Esophagus squamous epithelium (tissue), 5 donors: ENCODE measurements around the gene PHPT1. TPM values are rescaled to one million over a fixed set of nuclear protein-coding genes. Genes with fewer than 3 reads are reported as not detected.
"Not testable (repeated sequence)": the region's sequence is repeated elsewhere in the genome, so short reads cannot be mapped to it uniquely, and the experiment has no call there.

Experiments used
- DNase-seq: peaks from one replicate; lab custom pipeline; 2025; lab: John Stamatoyannopoulos, UW
- H3K27ac ChIP-seq, 4 donors: fragments of 200-600 bp; sonication (generic); one replicate each; pipeline ENCODE4 v1.5.1; 2016 to 2019; ENCODE audit warnings: mild to moderate bottlenecking in 1 of 4
- H3K27me3 ChIP-seq, 4 donors: fragments of 200-600 bp; sonication (generic); 1 replicate in 3 of 4; 2 replicates in 1 of 4; pipeline versions ENCODE4 v1.5.1 to v1.6.0; 2017 to 2021; ENCODE audit warnings: antibody characterized with exemption in 1 of 4
- H3K36me3 ChIP-seq, 3 donors: fragments of 200-600 bp; sonication (generic); one replicate each; pipeline ENCODE4 v1.5.1; 2016 to 2019
- H3K4me1 ChIP-seq, 3 donors: fragments of 200-600 bp; sonication (generic); one replicate each; pipeline ENCODE4 v1.5.1; 2017 to 2019
- H3K4me3 ChIP-seq, 4 donors: fragments of 200-600 bp; sonication (generic); 1 replicate in 3 of 4; 2 replicates in 1 of 4; pipeline ENCODE4 v1.5.1; 2016 to 2019; ENCODE audit warnings: mild to moderate bottlenecking in 2 of 4, moderate library complexity in 1 of 4
- H3K9me3 ChIP-seq, 3 donors: fragments of 200-600 bp; sonication (generic); one replicate each; pipeline ENCODE4 v1.5.1; 2016 to 2019
- CTCF ChIP-seq, 6 experiments: fragments of 450-650 bp in 4 of 6; fragments of 200-600 bp in 2 of 6; sonication (generic) in 2 of 6; IDR thresholded peaks; one replicate each; pipeline ENCODE4 v1.5.1; 2016 to 2019; ENCODE audit warnings: antibody characterized with exemption in 6 of 6, mild to moderate bottlenecking in 4 of 6, moderate library complexity in 4 of 6
- POLR2A ChIP-seq, 4 donors: fragments of 450-650 bp; IDR thresholded peaks; one replicate each; pipeline ENCODE4 v1.6.1; 2017; ENCODE audit warnings: antibody characterized with exemption in 4 of 4, mild to moderate bottlenecking in 4 of 4, moderate library complexity in 3 of 4
- whole genome bisulfite sequencing, 2 donors: methylation state at CpG; one replicate each; pipeline ENCODE4 v1.1.5; 2018; 5-methylcytosine and 5-hydroxymethylcytosine counted together
- intact Hi-C: fragments of 100-400 bp; cut with DNase I; formaldehyde crosslinking; loops from one replicate; pipeline ENCODE4 v1.15.0; 2022
- total RNA-seq, 4 donors: library from RNA; depleted of rRNA; stranded (reverse); fragments of >200 nt; gene quantifications; one replicate each; pipeline ENCODE4 v1.1.0, GENCODE V29; 2016
- donor health status: DM: yes; HTN: yes; CAD: no.

Gene PHPT1
- total RNA-seq, 4 donors from 2014 or later = 21.9 to 53.2 (median 42.2) TPM

- H3K4me3 ChIP-seq = no peak overlapping the region
These were observed 19.0 kb upstream of the PHPT1 start for GRCh38 chr9:136829981-136830885.

DNA sequence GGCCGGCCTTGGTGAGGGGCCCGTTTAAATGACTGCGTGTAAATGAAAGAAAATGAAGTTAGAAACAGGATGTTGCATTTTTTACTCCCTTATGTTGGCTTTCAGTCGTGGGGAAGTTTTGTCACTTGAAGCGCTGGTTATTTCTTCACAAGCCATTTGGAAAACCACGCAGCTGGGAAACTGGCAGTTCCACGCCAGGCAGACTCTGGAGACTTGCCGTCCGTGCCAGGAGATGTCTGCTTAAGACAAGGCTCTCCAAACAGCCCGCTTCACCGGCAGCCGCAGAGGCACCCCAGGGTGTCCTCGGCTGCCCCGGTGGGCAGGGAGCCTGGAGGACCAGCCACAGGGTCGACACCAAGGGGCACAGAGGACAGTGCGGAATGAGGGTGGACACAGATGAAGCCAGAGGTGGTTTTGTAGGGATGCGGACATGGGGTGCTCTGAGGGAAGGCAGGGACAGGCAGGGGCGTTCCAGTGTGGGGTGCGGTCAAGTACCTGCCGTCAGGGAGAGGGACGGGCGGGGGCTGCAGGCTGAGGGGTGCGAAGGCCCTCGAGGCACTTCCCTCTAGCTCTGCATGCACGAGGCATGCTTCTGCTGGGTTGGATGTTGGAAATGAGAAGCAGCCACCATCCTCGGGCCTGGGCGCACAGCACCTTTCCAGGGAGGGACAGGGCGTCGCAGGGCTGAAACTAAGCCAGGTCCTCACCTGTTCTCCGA is 18.0 kb upstream of the PHPT1 start:
- intact Hi-C loops = no loop called here
- DNase-seq = no peak
- Histone ChIP-seq H3K36me3 (peaks cover 31 to 99% (median 46%) of the 10 kb centered on the region in 3 donors), H3K27me3 (no peaks in the 10 kb centered on the region), H3K4me3 (no peak overlapping the region), H3K9me3 (no peaks in the 10 kb centered on the region), H3K27ac (no peak overlapping the region), H3K4me1 (no peaks in the 10 kb centered on the region)
- TF ChIP-seq POLR2A (IDR thresholded peaks at IDR 0.05) = no peak
- TF ChIP-seq CTCF (IDR thresholded peaks at IDR 0.05) = no peak
- 88 to 89% methylated on average over 22 of the region's 30 CpGs for WGBS, 2 donors

More at GRCh38 chr9:136829981-136830885, 19.0 kb upstream of the PHPT1 start:
- Histone ChIP-seq H3K4me1 (no peaks in the 10 kb centered on the region), H3K36me3 (peaks cover 26 to 99% (median 54%) of the 10 kb centered on the region in 3 donors), H3K27me3 (no peaks in the 10 kb centered on the region), H3K9me3 (no peaks in the 10 kb centered on the region), H3K27ac (no peak overlapping the region)
- TF ChIP-seq POLR2A (IDR thresholded peaks at IDR 0.05) (no peak), CTCF (IDR thresholded peaks at IDR 0.05) (no peak)
- intact Hi-C loops = no loop called here
- WGBS, 2 donors = 40 to 85% methylated on average over 1 to 4 of the region's 41 CpGs
- DNase-seq = no peak

- intact Hi-C loops = no loop called here
- H3K9me3 ChIP-seq = no peaks in the 10 kb centered on the region
- 88 to 89% methylated on average over 9 to 11 of the region's 23 CpGs for WGBS, 2 donors
These were observed 17.5 kb upstream of the PHPT1 start for GRCh38 chr9:136831720-136832104.

DNA sequence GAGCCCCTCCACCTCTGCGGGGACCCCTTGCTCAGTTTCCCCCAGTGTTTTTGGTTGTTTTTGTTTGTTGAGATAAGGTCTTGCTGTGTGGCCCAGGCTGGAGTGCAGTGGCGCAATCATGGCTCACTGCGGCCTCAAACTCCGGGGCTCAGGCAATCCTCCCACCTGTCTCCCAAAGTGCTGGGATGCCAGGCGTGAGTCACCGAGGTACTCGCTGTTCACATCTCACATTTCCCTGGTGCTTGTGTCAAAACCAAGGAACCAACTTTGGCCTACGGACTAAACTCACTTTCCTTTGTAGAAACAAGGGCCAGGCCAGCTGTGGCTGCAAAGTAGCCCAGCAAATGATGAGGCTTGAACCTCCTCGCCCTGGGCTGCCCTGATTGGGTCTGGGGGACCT is 16.6 kb upstream of the PHPT1 start:
- Histone ChIP-seq H3K27ac (no peak overlapping the region), H3K4me1 (no peaks in the 10 kb centered on the region), H3K9me3 (no peaks in the 10 kb centered on the region), H3K36me3 (peaks cover 24 to 99% (median 42%) of the 10 kb centered on the region in 3 donors), H3K4me3 (no peak overlapping the region), H3K27me3 (no peaks in the 10 kb centered on the region)
- intact Hi-C loops = no loop called here
- no peak for DNase-seq
- WGBS, 2 donors = 78 to 87% methylated on average over 3 to 7 of the region's 9 CpGs
- TF ChIP-seq POLR2A (IDR thresholded peaks at IDR 0.05) (no peak), CTCF (IDR thresholded peaks at IDR 0.05) (no peak)

More at GRCh38 chr9:136831720-136832104, 17.5 kb upstream of the PHPT1 start:
- TF ChIP-seq POLR2A (IDR thresholded peaks at IDR 0.05) (no peak), CTCF (IDR thresholded peaks at IDR 0.05) (no peak)
- no peaks in the 10 kb centered on the region for H3K4me1 ChIP-seq
- DNase-seq = no peak
- H3K27me3 ChIP-seq = no peaks in the 10 kb centered on the region
- no peak overlapping the region for H3K27ac ChIP-seq
- peaks cover 26 to 99% (median 42%) of the 10 kb centered on the region in 3 donors for H3K36me3 ChIP-seq
- H3K4me3 ChIP-seq = no peak overlapping the region

DNA sequence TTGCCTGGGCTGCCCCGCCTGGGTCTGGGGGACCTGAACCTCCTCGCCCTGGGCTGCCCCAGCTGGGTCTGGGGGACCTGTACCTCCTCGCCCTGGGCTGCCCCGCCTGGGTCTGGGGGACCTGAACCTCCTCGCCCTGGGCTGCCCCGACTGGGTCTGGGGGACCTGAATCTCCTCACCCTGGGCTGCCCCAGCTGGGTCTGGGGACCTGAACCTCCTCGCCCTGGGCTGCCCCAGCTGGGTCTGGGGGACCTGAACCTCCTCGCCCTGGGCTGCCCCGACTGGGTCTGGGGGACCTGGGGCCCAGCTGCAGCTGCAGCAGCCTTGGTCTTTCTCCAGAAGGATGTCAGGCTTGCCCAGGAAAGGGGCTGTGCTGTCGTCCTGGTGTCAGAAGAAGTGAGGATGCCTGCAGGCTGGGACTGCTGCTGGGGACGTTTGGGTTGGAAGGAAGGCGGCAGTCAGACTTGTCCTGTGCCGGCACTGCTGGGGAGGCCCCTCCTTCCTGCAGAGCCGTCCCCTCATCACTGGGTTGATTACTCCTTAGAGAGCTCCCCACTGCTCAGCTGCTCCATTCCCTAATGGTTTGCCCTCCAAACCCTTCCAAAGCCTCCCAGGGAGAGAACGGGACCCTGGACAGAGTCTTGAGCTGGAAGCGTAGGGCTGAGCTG is 15.7 kb upstream of the PHPT1 start:
- WGBS, 2 donors = 60 to 70% methylated on average over 4 to 7 of the region's 16 CpGs
- DNase-seq, intact Hi-C loops: not testable (repeated sequence)

More for the DNA sequence above, 15.7 kb upstream of the PHPT1 start:
- not testable (repeated sequence) for H3K4me1 ChIP-seq, H3K27ac ChIP-seq, H3K9me3 ChIP-seq, H3K27me3 ChIP-seq, H3K4me3 ChIP-seq
- H3K36me3 ChIP-seq = peaks cover 19 to 97% (median 37%) of the 10 kb centered on the region in 3 donors
